ENCODE measurements around the gene TMEM38A. TPM values are rescaled to one million over a fixed set of nuclear protein-coding genes. Genes with fewer than 3 reads are reported as not detected.
"Not testable (repeated sequence)": the region's sequence is repeated elsewhere in the genome, so short reads cannot be mapped to it uniquely, and the experiment has no call there.

The TMEM38A gene
- total RNA-seq, 1 donor from 2014 or later, result not detected

GRCh38 chr19:16637535-16637934 lies 23.4 kb upstream of the TMEM38A start:
- DNase-seq (ENCODE audit: low spot score), result no peak

GRCh38 chr19:16638666-16639065 lies 22.3 kb upstream of the TMEM38A start:
- no peak for DNase-seq (ENCODE audit: low spot score)

- no peak for DNase-seq (ENCODE audit: low spot score)
Measured at GRCh38 chr19:16640951-16641350, 20.0 kb upstream of the TMEM38A start.

GRCh38 chr19:16641695-16642094 lies 19.2 kb upstream of the TMEM38A start:
- no peak for DNase-seq (ENCODE audit: low spot score)

GRCh38 chr19:16645140-16645539 lies 15.8 kb upstream of the TMEM38A start:
- DNase-seq (ENCODE audit: low spot score), result no peak

- no peak for DNase-seq (ENCODE audit: low spot score)
Measured at GRCh38 chr19:16649734-16650133, 11.2 kb upstream of the TMEM38A start.

GRCh38 chr19:16650821-16651220 lies 10.1 kb upstream of the TMEM38A start:
- DNase-seq (ENCODE audit: low spot score), result no peak

- not testable (repeated sequence) for DNase-seq (ENCODE audit: low spot score)
Measured at GRCh38 chr19:16651421-16652188, 9.3 kb upstream of the TMEM38A start.

GRCh38 chr19:16652854-16653253 lies 8.1 kb upstream of the TMEM38A start:
- no peak for DNase-seq (ENCODE audit: low spot score)

GRCh38 chr19:16654140-16654539 lies 6.8 kb upstream of the TMEM38A start:
- no peak for DNase-seq (ENCODE audit: low spot score)

GRCh38 chr19:16654627-16655026 lies 6.3 kb upstream of the TMEM38A start:
- DNase-seq (ENCODE audit: low spot score), result no peak

- no peak for DNase-seq (ENCODE audit: low spot score)
Measured at GRCh38 chr19:16655727-16656126, 5.2 kb upstream of the TMEM38A start.

- no peak for DNase-seq (ENCODE audit: low spot score)
Measured at GRCh38 chr19:16657384-16657783, 3.6 kb upstream of the TMEM38A start.

GRCh38 chr19:16659464-16659831 lies 1.5 kb upstream of the TMEM38A start:
- DNase-seq (ENCODE audit: low spot score), result no peak

GRCh38 chr19:16659832-16660708 lies 869 bp upstream of the TMEM38A start, which contains the start of gene SMIM7:
Gene SMIM7, minus strand, starts transcription at chr19:16660144. Its CDS starts 34 bp downstream, at chr19:16660110.
- DNase-seq (ENCODE audit: low spot score), result peak; percentile 100

- DNase-seq (ENCODE audit: low spot score), result peak; percentile 9
Measured at GRCh38 chr19:16661480-16662034, 618 bp downstream of the TMEM38A start.

- DNase-seq (ENCODE audit: low spot score), result no peak
Measured at GRCh38 chr19:16668176-16668575, 7.2 kb downstream of the TMEM38A start.

- DNase-seq (ENCODE audit: low spot score), result not testable (repeated sequence)
Measured at GRCh38 chr19:16668702-16669101, 7.8 kb downstream of the TMEM38A start.

GRCh38 chr19:16670291-16670690 lies 9.4 kb downstream of the TMEM38A start:
- DNase-seq (ENCODE audit: low spot score), result no peak

GRCh38 chr19:16671652-16672274 lies 10.8 kb downstream of the TMEM38A start:
- no peak for DNase-seq (ENCODE audit: low spot score)

GRCh38 chr19:16673231-16673630 lies 12.3 kb downstream of the TMEM38A start:
- DNase-seq (ENCODE audit: low spot score), result no peak

- not testable (repeated sequence) for DNase-seq (ENCODE audit: low spot score)
Measured at GRCh38 chr19:16673839-16674238, 12.9 kb downstream of the TMEM38A start.

Measured in umbilical cord (tissue), 2 donors.